T-helper 17 cell (primary cell): ENCODE data around the gene SAMD9L. TPM values are rescaled to one million over a fixed set of nuclear protein-coding genes. Genes with fewer than 3 reads are reported as not detected.

Experiments used
- ATAC-seq: fragments of 150-1000 bp; cut with Tn5 transposase; 2 replicates; pipeline ENCODE4 v1.10.0; 2021; ENCODE audit warnings: mild to moderate bottlenecking, moderate library complexity
- DNase-seq, 3 donors: peaks; one replicate each; pipeline versions ENCODE4 v3.0.0 to v3.0.0-alpha.2; 2020 to 2021
- H3K9me3 ChIP-seq: one replicate; pipeline ENCODE4 v1.7.0; 2013; ENCODE audit warnings: low read length, mild to moderate bottlenecking; ENCODE audit not compliant: control insufficient read depth, poor library complexity, severe bottlenecking
- H3K27ac Mint-ChIP-seq: one replicate; pipeline ENCODE4 v1.8.0; 2022; ENCODE audit warnings: mild to moderate bottlenecking, moderate library complexity, mixed read lengths
- H3K27me3 Mint-ChIP-seq: one replicate; pipeline ENCODE4 v1.8.0; 2022; ENCODE audit warnings: mixed read lengths
- H3K36me3 Mint-ChIP-seq: one replicate; pipeline ENCODE4 v1.8.0; 2022; ENCODE audit warnings: low read depth, mixed read lengths
- H3K4me1 Mint-ChIP-seq: one replicate; pipeline ENCODE4 v1.8.0; 2022; ENCODE audit warnings: mild to moderate bottlenecking, mixed read lengths
- H3K4me3 Mint-ChIP-seq: one replicate; pipeline ENCODE4 v1.8.0; 2022; ENCODE audit warnings: mild to moderate bottlenecking, moderate library complexity, mixed read lengths
- total RNA-seq, 4 donors: library from RNA in 2 of 4; stranded (reverse) in 2 of 4; gene quantifications; one replicate each; pipeline ENCODE4 v1.2.3 and lab custom pipeline; 2022 to 2026

The SAMD9L gene
- total RNA-seq, 2 donors from 2014 or later = 17.7 to 24.7 TPM

- Mint-ChIP-seq H3K27ac (no peak overlapping the region), H3K27me3 (no peaks in the 10 kb centered on the region)
Measured at GRCh38 chr7:93161181-93161762, 13.1 kb upstream of the SAMD9L start.

DNA sequence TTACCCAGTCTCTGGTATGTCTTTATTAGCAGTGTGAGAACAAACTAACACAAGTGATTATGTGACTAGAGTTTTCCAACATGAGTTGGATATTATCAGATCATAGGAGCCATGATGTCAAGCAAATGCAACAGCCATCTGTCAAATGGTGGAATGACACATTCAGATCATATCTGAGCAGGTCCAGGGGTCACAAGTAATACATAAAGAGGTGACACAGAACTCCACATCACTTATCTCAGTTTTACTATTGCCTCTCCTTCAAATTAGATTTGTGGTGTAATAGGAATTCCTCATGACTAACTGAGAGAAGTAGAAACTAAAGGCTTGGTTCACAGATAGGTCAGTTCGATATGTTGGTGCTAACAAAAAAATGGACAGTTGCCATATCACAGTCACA, 12.2 kb upstream of the SAMD9L start:
- Mint-ChIP-seq H3K36me3 (peaks cover 4% of the 10 kb centered on the region), H3K4me3 (no peak overlapping the region), H3K4me1 (no peaks in the 10 kb centered on the region), H3K27me3 (no peaks in the 10 kb centered on the region), H3K27ac (no peak overlapping the region)
- ATAC-seq = no peak
- no peak for DNase-seq
- H3K9me3 ChIP-seq = no peaks in the 10 kb centered on the region

More at GRCh38 chr7:93161181-93161762, 13.1 kb upstream of the SAMD9L start:
- Mint-ChIP-seq H3K4me1 (no peaks in the 10 kb centered on the region), H3K4me3 (no peak overlapping the region), H3K36me3 (peaks cover 4% of the 10 kb centered on the region)
- H3K9me3 ChIP-seq = no peaks in the 10 kb centered on the region
- ATAC-seq (no peak), DNase-seq (no peak)

GRCh38 chr7:93159490-93159889, 11.3 kb upstream of the SAMD9L start:
- Mint-ChIP-seq H3K27me3 (no peaks in the 10 kb centered on the region), H3K4me1 (no peaks in the 10 kb centered on the region), H3K27ac (no peak overlapping the region), H3K36me3 (peaks cover 4% of the 10 kb centered on the region), H3K4me3 (no peak overlapping the region)
- no peak for DNase-seq
- H3K9me3 ChIP-seq = no peaks in the 10 kb centered on the region
- no peak for ATAC-seq

- ATAC-seq = no peak
- Mint-ChIP-seq H3K4me3 (no peak overlapping the region), H3K27me3 (no peaks in the 10 kb centered on the region), H3K27ac (no peak overlapping the region), H3K36me3 (peaks cover 4% of the 10 kb centered on the region), H3K4me1 (no peaks in the 10 kb centered on the region)
- H3K9me3 ChIP-seq = no peaks in the 10 kb centered on the region
- no peak for DNase-seq
Measured at GRCh38 chr7:93156884-93157283, 8.7 kb upstream of the SAMD9L start.

DNA sequence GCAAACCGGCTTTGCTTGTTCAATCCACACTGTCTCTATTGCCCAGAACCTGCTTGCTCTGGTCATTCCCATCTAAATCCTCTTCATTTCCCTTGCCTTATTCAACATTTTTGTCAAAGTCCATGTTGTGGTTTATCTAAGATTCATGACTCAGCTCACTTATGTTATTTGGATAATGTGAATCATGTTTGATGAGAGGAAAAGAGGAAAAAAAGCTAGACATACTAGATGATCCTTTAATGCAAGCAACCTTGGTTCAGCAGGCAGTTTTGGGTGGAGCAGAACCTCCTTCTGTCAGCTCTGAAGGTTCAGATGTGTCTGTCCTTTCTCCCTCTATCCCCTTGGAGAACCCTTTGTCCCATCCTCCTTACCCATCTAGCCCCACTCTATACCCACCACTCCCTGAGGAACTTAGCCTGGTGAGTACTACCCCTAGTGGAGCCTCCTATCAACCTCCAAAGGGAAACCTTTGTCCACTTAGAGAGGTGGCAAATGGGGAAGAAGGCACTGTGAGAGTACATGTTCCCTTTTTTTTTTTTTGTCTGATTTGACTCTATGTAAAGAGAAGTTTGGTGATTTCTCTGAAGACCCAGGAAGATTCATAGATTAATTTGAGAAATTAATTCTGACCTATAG, 2.1 kb upstream of the SAMD9L start:
- no peak overlapping the region for H3K27ac Mint-ChIP-seq
- peaks cover 5% of the 10 kb centered on the region for H3K36me3 Mint-ChIP-seq
- H3K27me3 Mint-ChIP-seq = no peaks in the 10 kb centered on the region
- DNase-seq (no peak), ATAC-seq (no peak)
- no peak overlapping the region for H3K4me3 Mint-ChIP-seq
- no peaks in the 10 kb centered on the region for H3K9me3 ChIP-seq
- H3K4me1 Mint-ChIP-seq = peaks cover 20% of the 10 kb centered on the region

DNA sequence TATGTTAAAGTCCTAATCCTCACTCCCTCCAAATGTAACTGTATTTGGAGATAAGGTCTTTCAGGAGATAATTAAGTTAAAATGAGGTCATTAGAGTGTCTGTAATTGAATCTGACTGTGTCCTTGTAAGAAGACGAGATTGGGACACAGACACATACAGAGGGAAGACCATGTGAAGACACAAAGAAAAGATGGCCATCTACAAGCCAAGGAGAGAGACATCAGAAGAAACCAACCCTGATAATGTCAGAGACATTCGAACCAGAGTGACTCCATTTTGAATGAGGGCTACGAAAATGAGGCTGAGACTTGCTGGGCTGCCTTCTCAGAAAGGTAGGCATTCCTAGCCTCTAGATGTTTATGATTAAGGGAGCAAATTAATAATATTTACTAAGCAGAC, 542 bp upstream of the SAMD9L start:
- ATAC-seq (no peak), DNase-seq (no peak)
- Mint-ChIP-seq H3K36me3 (peaks cover 5% of the 10 kb centered on the region), H3K4me1 (peaks cover 20% of the 10 kb centered on the region), H3K4me3 (peak overlapping the region; percentile 91), H3K27ac (peak overlapping the region; percentile 92), H3K27me3 (no peaks in the 10 kb centered on the region)
- H3K9me3 ChIP-seq = no peaks in the 10 kb centered on the region

GRCh38 chr7:93147363-93147762, 822 bp downstream of the SAMD9L start:
- H3K9me3 ChIP-seq = no peaks in the 10 kb centered on the region
- Mint-ChIP-seq H3K27me3 (no peaks in the 10 kb centered on the region), H3K4me3 (peak overlapping the region; percentile 91), H3K36me3 (peaks cover 9% of the 10 kb centered on the region), H3K4me1 (peaks cover 23% of the 10 kb centered on the region), H3K27ac (peak overlapping the region; percentile 92)
- no peak for DNase-seq
- ATAC-seq = peak; percentile 85

- Mint-ChIP-seq H3K4me1 (peaks cover 23% of the 10 kb centered on the region), H3K27me3 (no peaks in the 10 kb centered on the region), H3K4me3 (peak overlapping the region; percentile 91), H3K27ac (peak overlapping the region; percentile 92), H3K36me3 (peaks cover 9% of the 10 kb centered on the region)
- DNase-seq (no peak), ATAC-seq (no peak)
- H3K9me3 ChIP-seq = no peaks in the 10 kb centered on the region
Measured at GRCh38 chr7:93146472-93147141, 1.6 kb downstream of the SAMD9L start.

- ATAC-seq (no peak), DNase-seq (no peak)
- Mint-ChIP-seq H3K4me3 (peak overlapping the region; percentile 67), H3K27me3 (no peaks in the 10 kb centered on the region), H3K27ac (peak overlapping the region; percentile 92), H3K4me1 (peaks cover 23% of the 10 kb centered on the region), H3K36me3 (peaks cover 9% of the 10 kb centered on the region)
- H3K9me3 ChIP-seq = no peaks in the 10 kb centered on the region
Measured at GRCh38 chr7:93146036-93146435, 2.1 kb downstream of the SAMD9L start.

GRCh38 chr7:93145354-93145753, 2.8 kb downstream of the SAMD9L start:
- peaks cover 9% of the 10 kb centered on the region for H3K36me3 Mint-ChIP-seq
- no peak overlapping the region for H3K27ac Mint-ChIP-seq
- H3K4me1 Mint-ChIP-seq = peaks cover 23% of the 10 kb centered on the region

GRCh38 chr7:93142127-93142526, 6.1 kb downstream of the SAMD9L start:
- peaks cover 5% of the 10 kb centered on the region for H3K9me3 ChIP-seq
- ATAC-seq (no peak), DNase-seq (no peak)
- Mint-ChIP-seq H3K4me1 (peaks cover 13% of the 10 kb centered on the region), H3K36me3 (peaks cover 7% of the 10 kb centered on the region), H3K27ac (no peak overlapping the region), H3K27me3 (no peaks in the 10 kb centered on the region), H3K4me3 (no peak overlapping the region)

More at GRCh38 chr7:93145354-93145753, 2.8 kb downstream of the SAMD9L start:
- H3K27me3 Mint-ChIP-seq = no peaks in the 10 kb centered on the region
- H3K4me3 Mint-ChIP-seq = no peak overlapping the region
- H3K9me3 ChIP-seq = no peaks in the 10 kb centered on the region
- DNase-seq (no peak), ATAC-seq (no peak)

GRCh38 chr7:93140582-93141191, 7.5 kb downstream of the SAMD9L start:
- DNase-seq = no peak
- H3K9me3 ChIP-seq = peaks cover 9% of the 10 kb centered on the region
- peaks cover 5% of the 10 kb centered on the region for H3K36me3 Mint-ChIP-seq
- H3K27ac Mint-ChIP-seq = no peak overlapping the region
- H3K27me3 Mint-ChIP-seq = no peaks in the 10 kb centered on the region
- no peak overlapping the region for H3K4me3 Mint-ChIP-seq
- peaks cover 3% of the 10 kb centered on the region for H3K4me1 Mint-ChIP-seq
- ATAC-seq = no peak

DNA sequence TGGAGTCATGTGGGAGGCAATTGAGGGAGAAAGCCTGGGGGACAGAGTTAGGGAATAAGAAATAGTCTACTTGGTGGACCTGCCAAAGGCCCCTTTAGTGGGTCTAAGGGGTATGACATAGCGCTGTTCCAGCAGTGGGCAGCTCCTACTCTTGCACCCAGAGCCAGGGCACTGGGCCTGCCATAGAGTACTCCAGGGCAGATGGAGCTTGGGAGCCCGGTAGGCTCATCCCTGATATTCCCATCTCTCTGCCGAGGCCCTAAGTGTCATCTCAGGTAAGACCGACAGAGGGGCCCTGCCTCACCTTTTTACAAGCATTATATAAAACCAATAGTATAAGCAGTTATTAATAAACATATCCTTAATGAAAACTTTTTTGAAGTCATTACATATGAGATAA, 9.6 kb downstream of the SAMD9L start:
- ATAC-seq = no peak
- Mint-ChIP-seq H3K4me3 (no peak overlapping the region), H3K27ac (no peak overlapping the region), H3K27me3 (no peaks in the 10 kb centered on the region), H3K4me1 (peaks cover 2% of the 10 kb centered on the region), H3K36me3 (peaks cover 8% of the 10 kb centered on the region)
- H3K9me3 ChIP-seq = peaks cover 15% of the 10 kb centered on the region
- DNase-seq = no peak
